ENCODE results near the gene ITPA.

Gene ITPA

DNA sequence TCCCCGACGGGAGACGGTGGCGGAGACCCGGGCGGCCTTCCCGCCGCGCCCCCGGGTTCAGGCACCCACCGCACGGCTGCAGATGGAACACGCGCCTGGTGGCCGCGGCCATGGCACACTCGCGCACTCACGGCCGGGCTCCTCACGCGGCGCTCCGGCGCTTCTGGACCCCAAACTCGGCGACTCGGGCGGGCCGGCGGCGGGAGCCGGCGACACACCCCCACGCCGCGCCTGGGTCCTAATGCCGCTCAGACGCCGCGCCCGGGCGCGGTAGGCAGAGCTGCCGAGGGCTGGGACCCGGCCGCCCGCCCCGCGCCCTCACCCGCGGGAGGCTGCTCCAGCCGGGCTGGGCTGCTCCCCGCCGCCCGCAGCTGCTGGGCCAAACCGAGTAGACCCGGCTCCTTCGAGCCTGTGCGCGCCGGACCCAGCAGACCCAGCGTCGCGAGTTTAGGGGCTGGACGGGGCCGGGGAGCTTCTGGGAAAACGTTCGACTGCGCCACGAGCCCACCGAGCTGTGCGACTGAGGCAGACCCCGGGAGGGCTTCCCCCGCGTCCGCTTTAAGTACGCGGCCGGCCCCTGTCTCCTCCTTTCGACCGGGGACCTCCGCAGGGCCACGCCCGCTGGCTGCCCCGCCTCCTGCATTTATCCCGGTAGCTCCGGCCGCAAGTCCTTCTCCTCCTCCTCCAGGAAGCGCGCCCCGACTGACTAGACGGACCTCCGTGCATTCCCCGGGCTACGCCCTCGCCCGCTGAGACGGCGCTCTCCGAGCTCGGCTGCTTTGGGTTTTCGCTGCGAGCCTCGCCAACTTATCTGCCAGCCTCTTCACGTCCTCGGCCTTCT is 29.9 kb downstream of the ITPA start, which contains the start of gene SLC4A11:
Gene SLC4A11 (minus strand): TSS at position 165 of the 841 bp plus-strand sequence. CDS start 53 bp downstream, at position 112.
- H3K4me3 ChIP-seq (ENCODE audit: low read depth, low read length) = peak within 1 kb of the TSS; percentile 42
- TF ChIP-seq, protein P1, sequence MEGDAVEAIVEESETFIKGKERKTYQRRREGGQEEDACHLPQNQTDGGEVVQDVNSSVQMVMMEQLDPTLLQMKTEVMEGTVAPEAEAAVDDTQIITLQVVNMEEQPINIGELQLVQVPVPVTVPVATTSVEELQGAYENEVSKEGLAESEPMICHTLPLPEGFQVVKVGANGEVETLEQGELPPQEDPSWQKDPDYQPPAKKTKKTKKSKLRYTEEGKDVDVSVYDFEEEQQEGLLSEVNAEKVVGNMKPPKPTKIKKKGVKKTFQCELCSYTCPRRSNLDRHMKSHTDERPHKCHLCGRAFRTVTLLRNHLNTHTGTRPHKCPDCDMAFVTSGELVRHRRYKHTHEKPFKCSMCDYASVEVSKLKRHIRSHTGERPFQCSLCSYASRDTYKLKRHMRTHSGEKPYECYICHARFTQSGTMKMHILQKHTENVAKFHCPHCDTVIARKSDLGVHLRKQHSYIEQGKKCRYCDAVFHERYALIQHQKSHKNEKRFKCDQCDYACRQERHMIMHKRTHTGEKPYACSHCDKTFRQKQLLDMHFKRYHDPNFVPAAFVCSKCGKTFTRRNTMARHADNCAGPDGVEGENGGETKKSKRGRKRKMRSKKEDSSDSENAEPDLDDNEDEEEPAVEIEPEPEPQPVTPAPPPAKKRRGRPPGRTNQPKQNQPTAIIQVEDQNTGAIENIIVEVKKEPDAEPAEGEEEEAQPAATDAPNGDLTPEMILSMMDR (IDR thresholded peaks at IDR 0.05; ENCODE audit: borderline replicate concordance, insufficient read depth, low read depth, low read length) = no peak

GRCh38 chr20:3239867-3240775 is 30.8 kb downstream of the ITPA start:
- H3K4me3 ChIP-seq (ENCODE audit: low read depth, low read length) = no peak overlapping the region
- TF ChIP-seq, protein P1 (IDR thresholded peaks at IDR 0.05; ENCODE audit: borderline replicate concordance, insufficient read depth, low read depth, low read length) = no peak

DNA sequence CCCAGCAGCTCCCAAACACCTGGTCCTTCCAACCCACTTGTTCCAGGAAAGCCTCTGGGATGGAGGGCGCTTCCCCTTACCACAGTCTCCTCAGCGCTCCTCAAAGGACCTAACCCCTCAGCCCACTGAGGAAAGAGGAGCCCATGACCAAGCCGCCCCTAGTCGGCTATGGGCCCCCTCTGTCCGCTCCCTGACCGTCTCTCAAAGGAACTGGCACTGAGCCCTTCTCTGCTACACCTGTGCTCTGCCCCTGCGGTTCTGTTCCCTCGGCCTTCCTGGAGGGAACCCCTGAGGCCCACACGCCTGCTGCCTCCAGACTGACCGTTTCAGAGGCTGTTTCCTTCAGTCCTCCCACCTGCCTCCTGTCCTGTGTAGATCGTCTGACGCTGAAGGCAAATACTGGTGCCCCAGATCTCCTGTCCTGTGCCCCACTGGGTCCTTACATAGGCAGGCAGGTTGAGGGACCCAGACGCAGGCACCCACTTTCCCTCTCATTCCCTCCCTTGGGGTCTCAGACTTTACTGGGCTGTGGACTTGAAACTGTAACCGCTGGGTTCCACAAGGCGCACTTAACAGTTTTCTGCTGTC is 31.6 kb downstream of the ITPA start:
- TF ChIP-seq, protein P1 (IDR thresholded peaks at IDR 0.05; ENCODE audit: borderline replicate concordance, insufficient read depth, low read depth, low read length) = no peak
- H3K4me3 ChIP-seq (ENCODE audit: low read depth, low read length) = no peak overlapping the region

GRCh38 chr20:3242172-3242692 is 32.9 kb downstream of the ITPA start:
- TF ChIP-seq, protein P1 (IDR thresholded peaks at IDR 0.05; ENCODE audit: borderline replicate concordance, insufficient read depth, low read depth, low read length) = no peak

GRCh38 chr20:3243718-3244358 is 34.5 kb downstream of the ITPA start:
- H3K4me3 ChIP-seq (ENCODE audit: low read depth, low read length) = no peak overlapping the region
- TF ChIP-seq, protein P1 (IDR thresholded peaks at IDR 0.05; ENCODE audit: borderline replicate concordance, insufficient read depth, low read depth, low read length) = no peak

More at GRCh38 chr20:3242172-3242692, 32.9 kb downstream of the ITPA start:
- no peak overlapping the region for H3K4me3 ChIP-seq (ENCODE audit: low read depth, low read length)

- TF ChIP-seq, protein P1 (IDR thresholded peaks at IDR 0.05; ENCODE audit: borderline replicate concordance, insufficient read depth, low read depth, low read length) = no peak
- H3K4me3 ChIP-seq (ENCODE audit: low read depth, low read length) = no peak overlapping the region
These were observed 35.3 kb downstream of the ITPA start for GRCh38 chr20:3244613-3245012.
